T-helper 1 cell treated with Interleukin-12 subunit alpha and Interleukin-12 subunit beta and Interleukin-4 antibody, amounts not matched to agents 30 μg/mL and 1 μg/mL, for 36 hours (primary cell): Measurements from ENCODE around the gene HTRA2.

ENCODE experiments used
- H3K27ac Mint-ChIP-seq: one replicate; pipeline ENCODE4 v1.8.0; 2021; ENCODE audit warnings: mild to moderate bottlenecking, mixed read lengths
- H3K27me3 Mint-ChIP-seq: one replicate; pipeline ENCODE4 v1.8.0; 2021; ENCODE audit warnings: low read depth, mixed read lengths
- H3K36me3 Mint-ChIP-seq: one replicate; pipeline ENCODE4 v1.8.0; 2021; ENCODE audit warnings: low read depth, mixed read lengths
- H3K4me1 Mint-ChIP-seq: one replicate; pipeline ENCODE4 v1.8.0; 2021; ENCODE audit warnings: low read depth, mixed read lengths
- H3K4me3 Mint-ChIP-seq: one replicate; pipeline ENCODE4 v1.8.0; 2021; ENCODE audit warnings: mild to moderate bottlenecking, moderate library complexity, mixed read lengths
- H3K9me3 Mint-ChIP-seq: one replicate; pipeline ENCODE4 v1.8.0; 2021; ENCODE audit warnings: mixed read lengths

HTRA2 gene

DNA sequence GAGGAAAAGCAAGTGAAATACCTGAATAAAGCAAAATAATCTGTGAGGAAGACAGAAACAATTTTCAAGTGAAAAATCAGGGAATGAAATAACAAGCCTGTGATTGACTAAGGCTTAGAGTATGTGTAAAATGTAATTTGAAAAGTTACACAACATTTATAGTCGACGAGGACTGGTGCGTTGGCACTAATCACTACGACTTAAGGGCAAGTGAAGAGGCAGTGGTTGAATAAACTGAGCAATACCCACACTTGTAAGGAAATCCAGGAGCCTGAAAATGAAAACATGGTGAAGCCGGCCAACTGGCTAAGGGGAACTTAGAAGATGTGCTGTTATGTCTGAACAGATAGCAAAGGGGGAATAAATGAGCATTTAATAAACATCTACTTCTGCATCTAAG, 38.1 kb downstream of the HTRA2 start:
- no peaks in the 10 kb centered on the region for H3K27me3 Mint-ChIP-seq
- no peaks in the 10 kb centered on the region for H3K36me3 Mint-ChIP-seq
- no peak overlapping the region for H3K27ac Mint-ChIP-seq
- H3K4me3 Mint-ChIP-seq = no peak overlapping the region
- no peaks in the 10 kb centered on the region for H3K9me3 Mint-ChIP-seq
- H3K4me1 Mint-ChIP-seq = peaks cover 26% of the 10 kb centered on the region

DNA sequence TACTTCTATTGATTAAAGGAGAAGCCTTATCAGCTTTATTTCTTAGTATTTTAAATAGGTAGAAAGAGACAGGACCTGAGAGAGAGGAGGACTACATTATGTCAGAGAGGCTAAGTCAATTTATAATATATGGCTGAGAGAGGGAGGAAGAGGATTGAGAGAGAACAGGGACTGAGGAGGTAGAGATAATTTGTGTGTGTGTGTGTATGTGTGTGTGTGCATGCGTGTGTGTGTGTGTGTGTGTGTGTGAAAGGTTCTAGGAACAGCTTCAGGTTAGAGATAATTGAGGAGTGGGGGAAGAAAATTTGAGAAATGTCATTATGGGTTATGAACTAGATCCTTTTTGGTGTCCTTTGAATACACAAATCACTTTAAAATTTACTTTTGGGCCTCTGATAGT, 40.0 kb downstream of the HTRA2 start:
- Mint-ChIP-seq H3K9me3 (no peaks in the 10 kb centered on the region), H3K27ac (no peak overlapping the region), H3K36me3 (peaks cover 4% of the 10 kb centered on the region), H3K4me1 (peaks cover 35% of the 10 kb centered on the region), H3K4me3 (no peak overlapping the region), H3K27me3 (no peaks in the 10 kb centered on the region)

DNA sequence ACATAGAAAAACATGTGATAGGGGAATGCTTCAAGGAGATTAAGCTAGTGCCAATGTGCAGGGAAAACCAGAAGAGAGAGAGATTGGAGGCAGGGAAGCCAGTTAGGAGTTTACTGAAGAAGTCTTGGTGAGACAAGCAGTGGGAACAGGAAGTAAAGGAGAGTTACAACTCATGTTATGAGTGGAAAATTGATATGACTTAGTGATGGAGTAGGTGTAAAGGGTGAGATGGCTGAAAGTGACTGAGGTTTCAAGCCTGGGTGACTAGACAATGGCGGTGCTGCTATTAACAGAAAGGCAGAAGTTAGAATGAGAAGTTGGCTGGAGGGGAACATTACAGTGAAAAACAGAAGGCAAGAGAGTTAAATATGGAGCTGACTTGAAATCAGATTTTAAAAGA, 41.3 kb downstream of the HTRA2 start:
- H3K36me3 Mint-ChIP-seq = peaks cover 4% of the 10 kb centered on the region
- H3K4me3 Mint-ChIP-seq = no peak overlapping the region
- no peaks in the 10 kb centered on the region for H3K9me3 Mint-ChIP-seq
- H3K27me3 Mint-ChIP-seq = no peaks in the 10 kb centered on the region
- H3K27ac Mint-ChIP-seq = no peak overlapping the region
- peaks cover 36% of the 10 kb centered on the region for H3K4me1 Mint-ChIP-seq

DNA sequence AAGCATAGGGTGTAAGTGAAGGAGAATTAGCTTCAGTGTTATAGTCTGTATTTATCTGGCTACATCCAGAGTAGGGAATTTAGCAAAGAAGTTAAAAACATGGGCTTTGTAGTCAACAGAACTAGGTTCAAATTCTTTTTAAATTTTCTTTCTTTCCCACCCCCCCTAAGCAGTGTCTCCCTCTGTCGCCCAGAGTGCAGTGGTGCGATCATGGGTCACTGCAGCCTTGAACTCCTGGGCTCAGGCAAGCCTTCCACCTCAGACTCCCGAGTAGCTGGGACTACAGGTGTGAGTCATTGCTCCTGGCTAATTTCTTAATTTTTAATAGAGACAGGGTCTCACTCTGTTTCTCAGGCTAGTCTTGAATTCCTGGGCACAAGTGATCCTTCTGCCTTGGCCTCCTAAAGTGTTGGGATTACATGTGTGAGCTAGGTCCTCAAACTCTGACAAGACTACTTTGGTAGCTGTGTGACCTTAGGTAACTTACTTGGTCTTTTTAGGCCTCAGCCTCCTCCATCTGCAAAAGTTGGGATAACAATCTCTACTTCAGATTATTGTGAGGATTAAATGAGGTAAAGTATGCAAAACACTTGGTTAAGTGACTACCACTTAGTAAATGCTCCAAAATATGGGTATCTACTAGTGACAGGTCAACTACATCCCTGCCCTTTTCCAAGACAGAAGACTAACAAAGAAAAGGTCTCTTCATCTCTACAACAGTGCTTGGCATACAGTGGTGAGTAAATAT, 42.6 kb downstream of the HTRA2 start:
- Mint-ChIP-seq H3K9me3 (no peaks in the 10 kb centered on the region), H3K27ac (no peak overlapping the region), H3K27me3 (no peaks in the 10 kb centered on the region), H3K4me1 (peaks cover 41% of the 10 kb centered on the region), H3K4me3 (no peak overlapping the region), H3K36me3 (peaks cover 5% of the 10 kb centered on the region)

DNA sequence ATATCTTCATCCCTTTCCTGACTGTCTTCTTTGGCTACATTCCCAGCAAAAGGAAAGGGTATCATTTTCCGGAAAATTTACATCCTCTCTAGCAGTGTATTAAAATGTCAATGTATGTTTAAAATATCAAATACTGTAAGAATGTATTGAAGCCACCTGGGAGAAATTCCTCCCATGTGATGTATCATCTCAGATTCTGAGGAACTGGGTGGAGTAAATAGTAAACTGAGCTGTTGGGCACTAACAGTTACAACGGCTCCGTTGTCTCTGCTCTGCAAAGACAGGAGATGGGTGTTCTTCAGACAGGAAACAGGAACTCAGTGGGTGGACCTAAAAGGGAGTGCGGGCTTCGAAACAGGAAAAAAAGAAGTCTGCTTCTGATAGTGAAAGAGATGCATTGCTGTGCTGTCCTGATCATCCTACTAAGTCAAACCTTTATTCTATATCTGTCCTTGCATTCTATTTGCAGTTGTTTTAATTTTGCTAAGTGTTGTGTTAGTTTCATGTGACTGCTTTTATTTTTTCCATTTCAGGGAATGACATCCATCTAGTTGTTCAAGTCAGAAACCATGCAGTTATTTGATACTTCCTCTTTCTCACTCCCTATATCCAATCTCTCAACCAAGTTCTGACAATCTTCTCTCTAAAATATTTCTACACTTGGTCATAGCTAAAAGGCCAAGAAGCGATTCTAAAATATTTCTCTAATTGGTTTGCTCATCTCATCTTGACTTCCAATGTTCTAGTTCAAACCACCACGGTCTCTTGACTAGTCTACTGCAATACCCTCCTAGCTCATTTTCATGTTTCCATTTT, 44.2 kb downstream of the HTRA2 start:
- Mint-ChIP-seq H3K9me3 (no peaks in the 10 kb centered on the region), H3K36me3 (peaks cover 6% of the 10 kb centered on the region), H3K27ac (peak overlapping the region; percentile 79), H3K4me1 (peaks cover 42% of the 10 kb centered on the region), H3K27me3 (no peaks in the 10 kb centered on the region), H3K4me3 (peak overlapping the region; percentile 47)

DNA sequence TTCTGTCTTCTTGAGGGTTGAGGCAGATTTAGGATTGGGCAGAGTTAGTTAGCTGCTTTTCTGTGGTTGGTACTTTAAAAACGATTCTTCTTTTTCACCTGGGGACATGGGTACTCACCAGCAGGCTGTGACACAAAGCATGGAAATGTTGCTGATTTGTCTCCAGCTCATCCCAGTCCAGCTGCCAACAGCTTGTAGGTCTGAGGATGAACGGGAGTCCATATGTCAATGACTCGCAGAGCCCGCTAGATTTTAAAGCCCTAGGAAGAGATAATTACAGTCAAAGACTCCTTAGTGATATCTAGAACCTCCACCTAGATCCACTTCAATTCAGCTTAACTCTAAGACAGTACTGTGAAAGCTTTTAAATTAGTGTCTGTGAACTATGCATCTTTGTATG, 45.6 kb downstream of the HTRA2 start:
- H3K9me3 Mint-ChIP-seq = no peaks in the 10 kb centered on the region
- H3K27ac Mint-ChIP-seq = no peak overlapping the region
- H3K27me3 Mint-ChIP-seq = no peaks in the 10 kb centered on the region
- H3K36me3 Mint-ChIP-seq = peaks cover 6% of the 10 kb centered on the region
- H3K4me3 Mint-ChIP-seq = no peak overlapping the region
- peaks cover 39% of the 10 kb centered on the region for H3K4me1 Mint-ChIP-seq

DNA sequence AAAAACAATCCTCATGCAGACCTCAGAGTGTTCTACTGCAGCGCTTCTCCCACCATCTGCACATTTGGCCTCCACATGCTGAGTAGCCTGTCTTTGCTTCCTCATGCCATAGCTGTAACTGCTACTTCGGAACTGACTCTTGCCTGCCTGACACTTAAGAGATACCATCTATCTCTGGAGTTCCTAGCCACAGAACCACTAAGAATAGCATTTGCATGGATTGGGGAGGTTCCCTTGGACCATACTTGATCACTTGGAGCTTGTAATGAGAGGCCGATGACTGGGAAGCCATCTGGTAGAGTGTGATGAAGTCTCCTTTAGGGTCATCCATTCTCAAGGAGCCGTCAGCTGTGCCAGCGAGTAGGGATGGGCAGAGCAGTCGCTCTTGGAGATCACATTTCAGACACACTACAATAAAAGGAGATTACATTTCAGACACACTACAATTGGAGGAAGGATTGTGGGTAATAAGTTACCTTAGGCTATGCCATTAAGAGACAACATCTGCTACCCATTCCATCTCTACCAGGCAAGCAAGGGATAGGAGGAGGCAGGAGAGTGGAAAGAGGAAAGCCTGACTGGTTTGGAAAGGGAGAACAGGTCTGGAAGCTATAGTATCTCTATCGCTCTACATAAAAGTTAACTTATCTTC, 46.6 kb downstream of the HTRA2 start:
- Mint-ChIP-seq H3K4me3 (no peak overlapping the region), H3K9me3 (no peaks in the 10 kb centered on the region), H3K36me3 (peaks cover 6% of the 10 kb centered on the region), H3K27me3 (no peaks in the 10 kb centered on the region), H3K27ac (peak overlapping the region; percentile 17), H3K4me1 (peaks cover 39% of the 10 kb centered on the region)

DNA sequence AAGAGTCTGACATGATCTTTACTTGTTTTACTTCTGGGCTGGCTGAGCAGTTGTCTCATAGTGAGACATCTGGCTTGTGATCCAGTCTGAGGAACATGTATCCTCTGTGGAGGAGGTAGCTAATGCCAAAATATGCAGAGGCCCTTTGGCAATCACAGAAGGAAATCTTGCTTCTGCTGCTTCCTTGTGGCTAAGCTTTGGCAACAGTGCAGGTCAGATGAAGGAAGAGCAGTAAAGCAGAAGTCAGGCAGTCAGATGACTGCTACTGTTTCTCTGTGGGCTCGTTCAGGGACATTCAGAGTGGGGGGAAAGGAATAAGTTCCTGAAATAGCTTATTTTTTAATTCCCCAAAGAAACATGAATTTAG, 47.1 kb downstream of the HTRA2 start:
- Mint-ChIP-seq H3K9me3 (no peaks in the 10 kb centered on the region), H3K27ac (peak overlapping the region; percentile 17)

DNA sequence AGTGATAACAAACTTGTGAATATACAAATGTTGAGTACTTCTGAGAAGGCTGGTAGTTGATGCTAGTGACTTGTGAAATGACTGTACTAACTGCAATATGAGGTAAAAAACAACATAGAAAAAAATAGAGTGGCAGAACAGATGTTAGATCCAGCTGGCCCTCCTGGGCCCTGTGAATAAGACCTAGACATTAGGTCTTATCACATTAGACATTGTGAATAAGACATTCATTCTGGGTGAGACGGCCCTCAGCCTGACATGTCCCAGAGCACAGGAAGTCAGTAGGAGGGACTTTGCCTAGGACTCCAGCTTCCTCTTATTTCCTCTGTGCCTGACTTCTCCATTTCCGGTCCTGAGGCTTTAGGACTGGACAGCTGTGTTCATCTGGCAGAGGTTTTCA, 47.7 kb downstream of the HTRA2 start:
- peaks cover 6% of the 10 kb centered on the region for H3K36me3 Mint-ChIP-seq
- no peaks in the 10 kb centered on the region for H3K27me3 Mint-ChIP-seq
- H3K9me3 Mint-ChIP-seq = no peaks in the 10 kb centered on the region
- no peak overlapping the region for H3K4me3 Mint-ChIP-seq
- peak overlapping the region; percentile 46 for H3K27ac Mint-ChIP-seq
- peaks cover 39% of the 10 kb centered on the region for H3K4me1 Mint-ChIP-seq

More for the DNA sequence above, 47.1 kb downstream of the HTRA2 start:
- peaks cover 6% of the 10 kb centered on the region for H3K36me3 Mint-ChIP-seq
- no peak overlapping the region for H3K4me3 Mint-ChIP-seq
- H3K4me1 Mint-ChIP-seq = peaks cover 39% of the 10 kb centered on the region
- no peaks in the 10 kb centered on the region for H3K27me3 Mint-ChIP-seq

DNA sequence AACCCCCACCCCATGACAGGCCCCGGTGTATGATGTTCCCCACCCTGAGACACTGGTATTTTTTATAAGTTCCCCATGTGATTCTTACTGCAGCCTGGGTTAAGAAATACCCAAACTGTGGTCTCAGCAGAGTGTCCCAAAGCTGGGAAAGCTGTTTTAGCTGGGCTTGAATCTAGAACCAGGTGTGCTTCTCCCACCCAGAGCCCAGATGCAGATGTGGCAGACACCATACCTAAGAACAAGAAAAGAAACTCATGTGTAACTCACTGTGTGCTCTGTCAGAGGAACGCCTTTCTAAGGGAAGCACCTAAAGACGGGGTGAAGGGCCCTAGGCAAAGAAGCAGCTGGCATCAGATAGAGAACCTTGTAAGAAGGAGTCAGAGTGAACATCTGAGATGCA, 48.7 kb downstream of the HTRA2 start:
- peaks cover 6% of the 10 kb centered on the region for H3K36me3 Mint-ChIP-seq
- H3K4me1 Mint-ChIP-seq = peaks cover 42% of the 10 kb centered on the region
- H3K9me3 Mint-ChIP-seq = no peaks in the 10 kb centered on the region
- peak overlapping the region; percentile 70 for H3K27ac Mint-ChIP-seq
- H3K4me3 Mint-ChIP-seq = no peak overlapping the region
- H3K27me3 Mint-ChIP-seq = no peaks in the 10 kb centered on the region

DNA sequence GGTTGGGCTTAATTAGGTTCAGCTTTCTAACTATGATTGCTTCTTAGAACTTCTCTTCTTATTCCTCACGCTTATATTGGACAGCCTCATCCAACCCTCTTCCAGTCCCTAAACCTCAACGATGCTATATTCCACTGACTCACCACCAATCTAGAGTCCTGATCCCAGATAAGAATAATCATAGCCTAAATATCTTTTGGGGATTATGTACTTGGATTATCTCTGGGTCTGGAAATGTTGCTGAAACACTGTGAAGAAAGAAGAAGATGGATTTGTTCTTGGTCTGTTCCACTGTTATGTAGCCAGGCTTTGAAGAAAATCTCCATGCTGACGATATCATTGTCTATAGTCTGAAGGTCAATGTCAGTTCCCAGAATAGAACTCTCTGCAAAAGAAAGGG, 51.7 kb downstream of the HTRA2 start:
- Mint-ChIP-seq H3K27me3 (no peaks in the 10 kb centered on the region), H3K9me3 (no peaks in the 10 kb centered on the region), H3K4me1 (peaks cover 47% of the 10 kb centered on the region), H3K4me3 (no peak overlapping the region), H3K36me3 (peaks cover 2% of the 10 kb centered on the region), H3K27ac (no peak overlapping the region)

DNA sequence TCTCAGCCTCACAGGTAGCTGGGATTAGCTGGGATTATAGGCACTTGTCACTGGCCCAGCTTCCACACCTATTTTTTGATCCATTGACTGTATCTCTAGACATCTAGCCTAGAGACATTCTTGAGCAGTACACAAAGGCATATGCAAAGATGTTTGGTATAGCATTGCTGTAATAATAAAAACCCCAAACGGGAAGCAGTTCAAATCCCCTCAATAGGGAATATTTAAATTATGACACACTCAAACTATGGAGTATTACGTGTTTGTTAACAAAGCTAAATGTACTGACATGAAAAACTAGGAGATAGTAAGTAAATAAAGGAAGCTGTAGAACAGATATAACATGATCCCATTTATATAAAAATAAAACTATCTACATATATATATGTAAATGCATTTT, 52.5 kb downstream of the HTRA2 start:
- H3K27me3 Mint-ChIP-seq = no peaks in the 10 kb centered on the region
- H3K4me3 Mint-ChIP-seq = no peak overlapping the region
- peaks cover 41% of the 10 kb centered on the region for H3K4me1 Mint-ChIP-seq
- no peak overlapping the region for H3K27ac Mint-ChIP-seq
- no peaks in the 10 kb centered on the region for H3K9me3 Mint-ChIP-seq
- peaks cover 2% of the 10 kb centered on the region for H3K36me3 Mint-ChIP-seq
